Ovary (tissue), 3 donors: ENCODE measurements around the gene CEP76.

Experiments used
- EP300 ChIP-seq: sonication (generic); formaldehyde crosslinking; IDR thresholded peaks from one replicate; pipeline ENCODE4 v1.6.1; 2017; ENCODE audit warnings: antibody characterized with exemption
- TF ChIP-seq, protein P1 (sequence below), 3 donors: fragments of 450-650 bp in 2 of 3; fragments of 200-600 bp in 1 of 3; IDR thresholded peaks; one replicate each; pipeline versions ENCODE4 v1.5.1 to v1.8.0; 2016 to 2022; ENCODE audit warnings: antibody characterized with exemption in 3 of 3, mild to moderate bottlenecking in 1 of 3
- donor health status: DM: no; HTN: no; CAD: no.

DNA sequence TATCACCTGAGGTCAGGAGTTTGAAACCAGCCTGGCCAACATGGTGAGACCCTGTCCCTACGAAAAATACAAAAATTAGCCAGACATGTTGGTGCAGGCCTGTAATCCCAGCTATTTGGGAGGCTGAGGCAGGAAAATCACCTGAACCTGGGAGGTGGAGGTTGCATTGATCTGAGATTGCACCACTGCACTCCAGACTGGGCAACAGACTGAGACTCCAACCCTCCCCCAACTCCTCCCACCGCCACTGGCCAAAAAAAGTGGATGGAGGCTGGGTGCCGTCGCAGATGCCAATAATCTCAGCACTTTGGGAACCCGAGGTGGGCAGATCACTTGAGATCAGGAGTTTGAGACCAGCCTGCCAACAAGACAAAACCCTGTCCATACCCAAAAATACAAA, 34.5 kb downstream of the CEP76 start:
- no peak for TF ChIP-seq EP300
- TF ChIP-seq, protein P1, sequence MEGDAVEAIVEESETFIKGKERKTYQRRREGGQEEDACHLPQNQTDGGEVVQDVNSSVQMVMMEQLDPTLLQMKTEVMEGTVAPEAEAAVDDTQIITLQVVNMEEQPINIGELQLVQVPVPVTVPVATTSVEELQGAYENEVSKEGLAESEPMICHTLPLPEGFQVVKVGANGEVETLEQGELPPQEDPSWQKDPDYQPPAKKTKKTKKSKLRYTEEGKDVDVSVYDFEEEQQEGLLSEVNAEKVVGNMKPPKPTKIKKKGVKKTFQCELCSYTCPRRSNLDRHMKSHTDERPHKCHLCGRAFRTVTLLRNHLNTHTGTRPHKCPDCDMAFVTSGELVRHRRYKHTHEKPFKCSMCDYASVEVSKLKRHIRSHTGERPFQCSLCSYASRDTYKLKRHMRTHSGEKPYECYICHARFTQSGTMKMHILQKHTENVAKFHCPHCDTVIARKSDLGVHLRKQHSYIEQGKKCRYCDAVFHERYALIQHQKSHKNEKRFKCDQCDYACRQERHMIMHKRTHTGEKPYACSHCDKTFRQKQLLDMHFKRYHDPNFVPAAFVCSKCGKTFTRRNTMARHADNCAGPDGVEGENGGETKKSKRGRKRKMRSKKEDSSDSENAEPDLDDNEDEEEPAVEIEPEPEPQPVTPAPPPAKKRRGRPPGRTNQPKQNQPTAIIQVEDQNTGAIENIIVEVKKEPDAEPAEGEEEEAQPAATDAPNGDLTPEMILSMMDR (IDR thresholded peaks at IDR 0.05) = no peak
